WTC11 (cell line): Measurements from ENCODE around the gene TNP2. TPM values are rescaled to one million over a fixed set of nuclear protein-coding genes. Genes with fewer than 3 reads are reported as not detected.

ENCODE experiments used
- ATAC-seq: fragments of 200-7000 bp; cut with Tn5 transposase; 2 replicates; pipeline ENCODE4 v1.10.0; 2021; ENCODE audit warnings: mild to moderate bottlenecking, moderate library complexity
- CTCF ChIA-PET: fragments of 300-600 bp; sonication (Branson Sonifier 250); formaldehyde crosslinking; loops from one replicate; lab custom pipeline; 2021; ENCODE audit warnings: antibody characterized with exemption; lab: Charles Lee
- POLR2A ChIA-PET: fragments of 350-600 bp; sonication (Branson Sonifier 250); formaldehyde crosslinking; loops from one replicate; lab custom pipeline; 2021; ENCODE audit warnings: antibody characterized with exemption; lab: Charles Lee
- DNase-seq: peaks from one replicate; pipeline ENCODE4 v3.0.0; 2021; ENCODE audit warnings: low spot score
- H3K27ac Mint-ChIP-seq: 2 replicates; pipeline ENCODE4 v1.8.0; 2021; ENCODE audit warnings: mixed read lengths
- H3K27me3 Mint-ChIP-seq: 2 replicates; pipeline ENCODE4 v1.8.0; 2021; ENCODE audit warnings: low read depth, mild to moderate bottlenecking, moderate library complexity, mixed read lengths
- H3K36me3 Mint-ChIP-seq: 2 replicates; pipeline ENCODE4 v1.8.0; 2021; ENCODE audit warnings: mixed read lengths
- H3K4me1 Mint-ChIP-seq: 2 replicates; pipeline ENCODE4 v1.8.0; 2022; ENCODE audit warnings: mixed read lengths
- H3K4me3 Mint-ChIP-seq: 2 replicates; pipeline ENCODE4 v1.8.0; 2021; ENCODE audit warnings: mild to moderate bottlenecking, moderate library complexity, mixed read lengths
- H3K9me3 Mint-ChIP-seq: 2 replicates; pipeline ENCODE4 v1.8.0; 2021; ENCODE audit warnings: mixed read lengths
- ATF2 ChIP-seq: sonication (generic); formaldehyde crosslinking; IDR thresholded peaks from 2 replicates; pipeline ENCODE4 v1.8.1; 2022; ENCODE audit warnings: low read depth, missing genetic modification reagents, borderline replicate concordance
- E2F4 ChIP-seq: sonication (generic); formaldehyde crosslinking; IDR thresholded peaks from 2 replicates; pipeline ENCODE4 v1.8.1; 2022; ENCODE audit warnings: low read depth, mild to moderate bottlenecking, moderate library complexity, missing genetic modification reagents, borderline replicate concordance
- E2F5 ChIP-seq: sonication (generic); formaldehyde crosslinking; IDR thresholded peaks from 2 replicates; pipeline ENCODE4 v1.8.1; 2022; ENCODE audit warnings: mild to moderate bottlenecking, moderate library complexity, missing genetic modification reagents
- ETV6 ChIP-seq: sonication (generic); formaldehyde crosslinking; IDR thresholded peaks from 2 replicates; pipeline ENCODE4 v1.8.1; 2022; ENCODE audit warnings: mild to moderate bottlenecking, missing genetic modification reagents
- FOXK1 ChIP-seq: sonication (generic); formaldehyde crosslinking; IDR thresholded peaks from 2 replicates; pipeline ENCODE4 v1.8.0; 2022; ENCODE audit warnings: mild to moderate bottlenecking, moderate library complexity, missing genetic modification reagents
- FOXP4 ChIP-seq: sonication (generic); formaldehyde crosslinking; IDR thresholded peaks from 2 replicates; pipeline ENCODE4 v1.8.0; 2022; ENCODE audit warnings: mild to moderate bottlenecking, missing genetic modification reagents
- GTF2I ChIP-seq: fragments of 250-450 bp; sonication (Bioruptor Pico); conservative IDR thresholded peaks from 2 replicates; pipeline ENCODE4 v1.4.0; 2021; ENCODE audit warnings: mild to moderate bottlenecking
- NFATC4 ChIP-seq: fragments of 250-450 bp; sonication (Bioruptor Pico); IDR thresholded peaks from 2 replicates; pipeline ENCODE4 v1.9.0; 2021; ENCODE audit warnings: mild to moderate bottlenecking
- ZBTB21 ChIP-seq: sonication (generic); formaldehyde crosslinking; IDR thresholded peaks from 2 replicates; pipeline ENCODE4 v1.8.1; 2023; ENCODE audit warnings: mild to moderate bottlenecking, missing genetic modification reagents, borderline replicate concordance
- ZNF121 ChIP-seq: sonication (generic); formaldehyde crosslinking; IDR thresholded peaks from 2 replicates; pipeline ENCODE4 v1.8.0; 2023; ENCODE audit warnings: missing genetic modification reagents
- ZNF219 ChIP-seq: sonication (generic); formaldehyde crosslinking; IDR thresholded peaks from 2 replicates; pipeline ENCODE4 v1.8.0; 2023; ENCODE audit warnings: missing genetic modification reagents, mild to moderate bottlenecking, borderline replicate concordance
- ZNF416 ChIP-seq: fragments of 250-450 bp; sonication (Bioruptor Pico); IDR thresholded peaks from 2 replicates; pipeline ENCODE4 v1.9.0; 2021; ENCODE audit warnings: mild to moderate bottlenecking, inconsistent platforms
- ZNF671 ChIP-seq: fragments of 250-450 bp; sonication (Bioruptor Pico); IDR thresholded peaks from 2 replicates; pipeline ENCODE4 v1.8.0; 2021; ENCODE audit warnings: mild to moderate bottlenecking
- total RNA-seq: library from RNA; stranded (reverse); gene quantifications from 3 replicates; pipeline ENCODE4 v1.2.3, GENCODE V29; 2021
- TF ChIP-seq, protein P1 (sequence below): fragments of 200-600 bp; IDR thresholded peaks from 2 replicates; pipeline ENCODE4 v1.8.0; 2022; ENCODE audit warnings: antibody characterized with exemption

TNP2 gene
- total RNA-seq, 1 experiment from 2014 or later: not detected

DNA sequence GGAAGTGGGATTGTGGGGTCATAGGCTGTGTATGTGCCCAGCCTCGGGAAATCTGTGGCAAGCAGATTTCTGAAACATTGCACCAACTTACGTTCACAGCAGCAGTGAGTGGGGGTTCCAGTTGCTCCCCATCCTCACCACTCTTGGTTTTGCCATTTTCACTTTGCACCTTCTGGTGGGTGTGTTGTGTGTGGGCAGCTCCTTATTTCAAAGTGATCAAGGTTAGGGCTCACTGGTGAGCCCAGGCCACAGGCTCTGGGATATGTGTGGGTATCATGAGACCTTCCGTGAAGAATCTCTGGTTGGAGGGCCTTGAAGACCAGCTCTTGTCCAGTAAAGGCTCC is 41.5 kb upstream of the TNP2 start (continued):
- no peak for TF ChIP-seq FOXP4
- TF ChIP-seq NFATC4 (CRISPR knock-in tag): no peak
- no peak for TF ChIP-seq ZNF416
- no peak for TF ChIP-seq GTF2I (CRISPR knock-in tag)
- TF ChIP-seq ATF2 (CRISPR knock-in tag): no peak
- no peak for TF ChIP-seq ZNF219 (CRISPR knock-in tag)
- no peak for TF ChIP-seq E2F5 (CRISPR knock-in tag)

- H3K4me1 Mint-ChIP-seq: peaks cover 60% of the 10 kb centered on the region
- no peaks in the 10 kb centered on the region for H3K36me3 Mint-ChIP-seq
- TF ChIP-seq, protein P1, sequence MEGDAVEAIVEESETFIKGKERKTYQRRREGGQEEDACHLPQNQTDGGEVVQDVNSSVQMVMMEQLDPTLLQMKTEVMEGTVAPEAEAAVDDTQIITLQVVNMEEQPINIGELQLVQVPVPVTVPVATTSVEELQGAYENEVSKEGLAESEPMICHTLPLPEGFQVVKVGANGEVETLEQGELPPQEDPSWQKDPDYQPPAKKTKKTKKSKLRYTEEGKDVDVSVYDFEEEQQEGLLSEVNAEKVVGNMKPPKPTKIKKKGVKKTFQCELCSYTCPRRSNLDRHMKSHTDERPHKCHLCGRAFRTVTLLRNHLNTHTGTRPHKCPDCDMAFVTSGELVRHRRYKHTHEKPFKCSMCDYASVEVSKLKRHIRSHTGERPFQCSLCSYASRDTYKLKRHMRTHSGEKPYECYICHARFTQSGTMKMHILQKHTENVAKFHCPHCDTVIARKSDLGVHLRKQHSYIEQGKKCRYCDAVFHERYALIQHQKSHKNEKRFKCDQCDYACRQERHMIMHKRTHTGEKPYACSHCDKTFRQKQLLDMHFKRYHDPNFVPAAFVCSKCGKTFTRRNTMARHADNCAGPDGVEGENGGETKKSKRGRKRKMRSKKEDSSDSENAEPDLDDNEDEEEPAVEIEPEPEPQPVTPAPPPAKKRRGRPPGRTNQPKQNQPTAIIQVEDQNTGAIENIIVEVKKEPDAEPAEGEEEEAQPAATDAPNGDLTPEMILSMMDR: no peak
- TF ChIP-seq E2F4 (CRISPR knock-in tag) (no peak), ZNF121 (CRISPR knock-in tag) (no peak), ZNF671 (no peak)
- H3K9me3 Mint-ChIP-seq: peaks cover 4% of the 10 kb centered on the region; the same call in 1 of the 2 replicates
- ATAC-seq (no peak), DNase-seq (no peak)
- no peaks in the 10 kb centered on the region for H3K27me3 Mint-ChIP-seq
- ChIA-PET POLR2A (no interaction called here), CTCF (interaction anchor here (0.9 to 2.4 kb wide), 4 partner anchors 12 to 54 kb away, joined by 3 to 13 read pairs (median 4); partner anchors contain the start of gene SOCS1)
- H3K4me3 Mint-ChIP-seq: no peak overlapping the region
- H3K27ac Mint-ChIP-seq: peak overlapping the region; percentile 46; the same call in 1 of the 2 replicates
Measured at GRCh38 chr16:11309895-11310633, 40.9 kb upstream of the TNP2 start.

GRCh38 chr16:11308493-11309283 is 39.6 kb upstream of the TNP2 start:
- TF ChIP-seq ETV6 (CRISPR knock-in tag) (no peak), ZBTB21 (no peak), ZNF121 (CRISPR knock-in tag) (peak; percentile 13; the same call in 1 of the 2 replicates), FOXK1 (0 out of 2 replicates have a peak, but pooled peaks have one; percentile 29)
- TF ChIP-seq, all 79 proteins: peak for 2
- POLR2A ChIA-PET: interaction anchor here (0.6 to 1.7 kb wide), 5 partner anchors 10 to 52 kb away, joined by 3 to 5 read pairs (median 3); partner anchors contain the start of gene SOCS1
- CTCF ChIA-PET: interaction anchor here (0.6 to 2.4 kb wide), 6 partner anchors 11 to 63 kb away, joined by 3 to 13 read pairs (median 4); partner anchors contain the start of gene SOCS1
- Mint-ChIP-seq H3K4me1 (peaks cover 52% of the 10 kb centered on the region), H3K36me3 (no peaks in the 10 kb centered on the region), H3K9me3 (peaks cover 4% of the 10 kb centered on the region; the same call in 1 of the 2 replicates), H3K4me3 (no peak overlapping the region), H3K27ac (no peak overlapping the region), H3K27me3 (no peaks in the 10 kb centered on the region)
- peak; percentile 41 for DNase-seq
- ATAC-seq: peak; percentile 65
